Cardiac fibroblast (primary cell): ENCODE results near the gene SEMA5A.
A peak's percentile ranks its signal among the peaks of the same experiment; 100 is the strongest.

ENCODE experiments used
- DNase-seq, 2 donors: peaks; one replicate each; pipeline versions ENCODE4 v3.0.0 to v3.0.0-alpha.2; 2010; ENCODE audit warnings: low read depth in 2 of 2
- H3K4me3 ChIP-seq, 2 donors: replicated peaks in 1 of 2; 1 replicate in 1 of 2; 2 replicates in 1 of 2; pipeline ENCODE4 v1.5.1; 2011; ENCODE audit warnings: low read depth in 2 of 2, low read length in 2 of 2, mild to moderate bottlenecking in 2 of 2, moderate library complexity in 1 of 2
- CTCF ChIP-seq: IDR thresholded peaks from one replicate; pipeline ENCODE4 v1.5.1; 2011; ENCODE audit warnings: low read depth, mild to moderate bottlenecking, low read length, inconsistent platforms

The SEMA5A gene

GRCh38 chr5:9082996-9083395, 462.9 kb downstream of the SEMA5A start:
- TF ChIP-seq CTCF: no peak
- DNase-seq: peak in 1 of 2 donors; percentile 42
- H3K4me3 ChIP-seq: no peak overlapping the region

GRCh38 chr5:9072701-9073100, 473.2 kb downstream of the SEMA5A start:
- no peak for TF ChIP-seq CTCF
- DNase-seq: no peak
- H3K4me3 ChIP-seq: no peak overlapping the region

- DNase-seq: no peak
- H3K4me3 ChIP-seq: no peak overlapping the region
- no peak for TF ChIP-seq CTCF
Observed at GRCh38 chr5:9071524-9071923, 474.4 kb downstream of the SEMA5A start.

GRCh38 chr5:9071074-9071473, 474.8 kb downstream of the SEMA5A start:
- DNase-seq: peak in 1 of 2 donors; percentile 12
- no peak overlapping the region for H3K4me3 ChIP-seq
- TF ChIP-seq CTCF: no peak

- no peak for TF ChIP-seq CTCF
- no peak for DNase-seq
- H3K4me3 ChIP-seq: no peak overlapping the region
Observed at GRCh38 chr5:9069650-9070049, 476.2 kb downstream of the SEMA5A start.

GRCh38 chr5:9067154-9067553, 478.7 kb downstream of the SEMA5A start:
- H3K4me3 ChIP-seq: no peak overlapping the region
- DNase-seq: no peak
- no peak for TF ChIP-seq CTCF

- DNase-seq: no peak
- no peak overlapping the region for H3K4me3 ChIP-seq
- TF ChIP-seq CTCF: no peak
Observed at GRCh38 chr5:9066349-9066748, 479.5 kb downstream of the SEMA5A start.
